Mucosa of stomach (tissue), 1 donor: ENCODE measurements around the gene CFAP61.

Experiments used
- H3K27me3 ChIP-seq: one replicate; pipeline ENCODE4 v1.7.0; 2013; ENCODE audit warnings: mild to moderate bottlenecking, low read length; ENCODE audit not compliant: control insufficient read depth, insufficient read depth
- H3K36me3 ChIP-seq: one replicate; pipeline ENCODE4 v1.7.0; 2013; ENCODE audit warnings: low read length; ENCODE audit not compliant: control insufficient read depth, insufficient read depth
- H3K4me1 ChIP-seq: one replicate; pipeline ENCODE4 v1.7.0; 2013; ENCODE audit warnings: mild to moderate bottlenecking, low read length; ENCODE audit not compliant: control insufficient read depth, insufficient read depth
- H3K4me3 ChIP-seq: one replicate; pipeline ENCODE4 v1.7.0; 2013; ENCODE audit warnings: low read length
- H3K9ac ChIP-seq: one replicate; pipeline ENCODE4 v1.7.0; 2013; ENCODE audit warnings: mild to moderate bottlenecking, low read length, moderate library complexity
- H3K9me3 ChIP-seq: one replicate; pipeline ENCODE4 v1.7.0; 2013; ENCODE audit warnings: mild to moderate bottlenecking, low read length, moderate library complexity; ENCODE audit not compliant: control insufficient read depth
- donor health status: Pancreatic carcinoma.

Gene CFAP61

DNA sequence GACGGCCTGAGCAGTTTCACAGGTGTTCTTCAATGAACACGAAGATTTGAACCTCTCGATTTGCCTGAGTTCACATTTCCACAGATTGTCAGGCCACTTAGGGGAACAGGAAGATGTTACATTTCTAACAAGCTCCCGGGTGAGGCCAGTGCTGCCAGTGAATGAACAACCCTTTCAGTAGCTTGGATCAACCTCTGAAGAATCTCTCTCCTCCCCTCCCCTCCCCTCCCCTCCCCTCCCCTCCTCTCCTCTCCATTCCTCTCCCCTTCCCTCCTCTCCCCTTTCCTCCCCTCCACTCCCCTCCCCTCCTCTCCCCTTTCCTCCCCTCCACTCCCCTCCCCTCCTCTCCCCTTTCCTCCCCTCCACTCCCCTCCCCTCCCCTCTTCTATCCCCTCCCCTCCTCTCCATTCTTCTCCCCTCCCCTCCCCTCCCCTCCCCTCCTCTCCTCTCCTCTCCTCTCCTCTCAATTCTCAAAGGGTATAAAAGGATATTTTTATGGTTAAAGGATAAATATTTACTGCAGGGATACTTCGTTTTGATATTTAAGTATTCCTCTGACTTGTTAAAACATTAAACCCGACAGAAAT, 201.5 kb downstream of the CFAP61 start:
- H3K27me3 ChIP-seq = no peaks in the 10 kb centered on the region
- no peak overlapping the region for H3K9ac ChIP-seq
- H3K9me3 ChIP-seq = no peaks in the 10 kb centered on the region
- H3K4me1 ChIP-seq = no peaks in the 10 kb centered on the region
- H3K4me3 ChIP-seq = no peak overlapping the region
- H3K36me3 ChIP-seq = no peaks in the 10 kb centered on the region

- no peaks in the 10 kb centered on the region for H3K4me1 ChIP-seq
- no peaks in the 10 kb centered on the region for H3K27me3 ChIP-seq
- H3K36me3 ChIP-seq = no peaks in the 10 kb centered on the region
- H3K9ac ChIP-seq = no peak overlapping the region
- H3K4me3 ChIP-seq = no peak overlapping the region
- H3K9me3 ChIP-seq = no peaks in the 10 kb centered on the region
Observed at GRCh38 chr20:20255099-20255498, 202.8 kb downstream of the CFAP61 start.

- Histone ChIP-seq H3K9me3 (no peaks in the 10 kb centered on the region), H3K27me3 (no peaks in the 10 kb centered on the region), H3K36me3 (no peaks in the 10 kb centered on the region), H3K9ac (no peak overlapping the region), H3K4me3 (no peak overlapping the region), H3K4me1 (no peaks in the 10 kb centered on the region)
Observed at GRCh38 chr20:20259533-20259932, 207.2 kb downstream of the CFAP61 start.

DNA sequence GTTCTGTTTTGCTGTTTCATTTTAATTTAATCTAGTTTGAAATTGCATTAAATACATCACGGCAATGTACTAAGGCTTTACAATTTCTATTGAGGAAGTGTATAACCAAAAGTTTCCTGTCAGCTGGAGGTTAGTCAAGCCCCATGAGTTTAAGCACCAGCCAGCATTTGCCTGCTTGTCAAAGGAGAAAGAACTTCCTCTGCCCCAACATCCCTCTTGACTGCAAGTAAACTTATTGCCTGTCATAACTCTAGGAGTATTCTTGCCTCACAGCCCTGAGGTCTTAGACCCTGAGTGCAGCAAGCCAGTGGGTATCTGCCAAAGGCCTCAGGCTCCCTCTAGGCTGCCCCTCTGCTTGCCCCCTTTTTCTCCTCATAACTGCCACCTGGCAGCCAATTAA, 208.8 kb downstream of the CFAP61 start:
- Histone ChIP-seq H3K9ac (no peak overlapping the region), H3K9me3 (no peaks in the 10 kb centered on the region), H3K27me3 (no peaks in the 10 kb centered on the region), H3K4me1 (no peaks in the 10 kb centered on the region), H3K36me3 (no peaks in the 10 kb centered on the region), H3K4me3 (no peak overlapping the region)

GRCh38 chr20:20265210-20265609, 212.9 kb downstream of the CFAP61 start:
- H3K9me3 ChIP-seq = no peaks in the 10 kb centered on the region
- no peaks in the 10 kb centered on the region for H3K4me1 ChIP-seq

GRCh38 chr20:20266552-20266951, 214.2 kb downstream of the CFAP61 start:
- Histone ChIP-seq H3K9ac (no peak overlapping the region), H3K9me3 (no peaks in the 10 kb centered on the region), H3K4me1 (no peaks in the 10 kb centered on the region), H3K36me3 (no peaks in the 10 kb centered on the region), H3K27me3 (no peaks in the 10 kb centered on the region), H3K4me3 (no peak overlapping the region)

More at GRCh38 chr20:20265210-20265609, 212.9 kb downstream of the CFAP61 start:
- Histone ChIP-seq H3K4me3 (no peak overlapping the region), H3K27me3 (no peaks in the 10 kb centered on the region), H3K9ac (no peak overlapping the region), H3K36me3 (no peaks in the 10 kb centered on the region)

GRCh38 chr20:20267685-20268370, 215.5 kb downstream of the CFAP61 start:
- H3K27me3 ChIP-seq = no peaks in the 10 kb centered on the region
- H3K9me3 ChIP-seq = no peaks in the 10 kb centered on the region
- no peaks in the 10 kb centered on the region for H3K4me1 ChIP-seq
- H3K9ac ChIP-seq = no peak overlapping the region
- no peaks in the 10 kb centered on the region for H3K36me3 ChIP-seq
- H3K4me3 ChIP-seq = no peak overlapping the region

GRCh38 chr20:20271271-20271670, 218.9 kb downstream of the CFAP61 start:
- H3K27me3 ChIP-seq = no peaks in the 10 kb centered on the region

DNA sequence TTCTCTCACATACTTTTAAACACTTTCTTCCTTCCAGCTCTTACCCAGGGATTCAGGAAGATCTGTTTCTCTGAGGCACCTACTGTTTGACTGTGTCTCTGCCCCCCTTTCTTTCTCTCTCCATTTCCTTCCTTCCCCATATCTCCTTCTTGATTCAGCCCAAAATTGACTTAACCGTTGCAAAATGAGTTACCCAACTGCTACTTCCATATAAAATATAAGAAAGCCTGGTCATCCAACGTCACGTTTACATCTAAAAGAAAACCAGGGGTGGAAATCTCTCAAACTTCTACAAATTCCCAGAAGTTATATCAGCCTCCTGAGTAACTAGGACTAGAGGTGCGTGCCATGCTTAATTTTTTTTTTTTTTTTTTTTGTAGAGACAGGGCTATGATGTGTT, 220.4 kb downstream of the CFAP61 start:
- Histone ChIP-seq H3K9me3 (no peaks in the 10 kb centered on the region), H3K9ac (no peak overlapping the region), H3K36me3 (no peaks in the 10 kb centered on the region), H3K27me3 (no peaks in the 10 kb centered on the region), H3K4me3 (no peak overlapping the region), H3K4me1 (no peaks in the 10 kb centered on the region)

More at GRCh38 chr20:20271271-20271670, 218.9 kb downstream of the CFAP61 start:
- Histone ChIP-seq H3K4me3 (no peak overlapping the region), H3K9me3 (no peaks in the 10 kb centered on the region), H3K9ac (no peak overlapping the region), H3K4me1 (no peaks in the 10 kb centered on the region), H3K36me3 (no peaks in the 10 kb centered on the region)

DNA sequence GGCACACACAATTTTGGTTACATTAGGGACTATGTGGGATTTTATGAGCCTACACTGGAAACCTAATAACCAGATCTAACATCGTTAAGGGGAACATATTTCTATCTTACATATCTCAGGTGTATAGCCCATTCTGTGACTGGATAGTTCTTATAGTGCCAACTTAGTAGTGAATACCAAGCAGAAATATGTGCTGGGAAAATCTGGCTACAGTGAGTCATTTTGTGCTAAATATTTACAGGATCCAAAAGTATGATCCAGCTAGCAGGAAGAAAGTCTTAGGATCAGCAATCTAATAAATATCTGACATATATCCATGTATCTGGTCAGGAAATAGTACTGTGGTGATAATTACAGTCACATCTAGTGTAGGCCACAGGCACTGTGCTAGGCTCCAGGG, 221.0 kb downstream of the CFAP61 start:
- H3K4me1 ChIP-seq = no peaks in the 10 kb centered on the region
- no peaks in the 10 kb centered on the region for H3K9me3 ChIP-seq
- H3K4me3 ChIP-seq = no peak overlapping the region
- H3K27me3 ChIP-seq = no peaks in the 10 kb centered on the region
- no peak overlapping the region for H3K9ac ChIP-seq
- H3K36me3 ChIP-seq = no peaks in the 10 kb centered on the region

DNA sequence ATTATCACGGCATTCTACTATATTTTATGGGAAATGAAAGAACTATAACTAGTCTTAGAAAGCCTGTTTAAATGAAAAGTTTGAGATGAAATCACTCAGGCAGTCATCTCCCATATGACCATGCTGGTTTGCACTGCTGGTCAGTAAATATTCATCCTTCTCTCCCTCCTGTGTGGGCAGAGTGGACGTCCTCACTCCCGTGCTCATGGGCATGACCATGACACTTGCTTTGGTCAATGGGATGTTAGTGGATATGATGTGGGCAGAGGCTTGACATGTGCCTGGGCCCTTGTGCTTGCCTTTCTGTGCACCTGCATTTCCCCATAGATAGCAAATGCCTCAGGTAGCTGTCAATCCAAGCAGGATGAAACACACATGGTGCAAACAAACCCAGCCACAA, 222.5 kb downstream of the CFAP61 start:
- H3K36me3 ChIP-seq = no peaks in the 10 kb centered on the region
- no peak overlapping the region for H3K9ac ChIP-seq
- no peaks in the 10 kb centered on the region for H3K27me3 ChIP-seq
- H3K9me3 ChIP-seq = no peaks in the 10 kb centered on the region
- H3K4me1 ChIP-seq = no peaks in the 10 kb centered on the region
- no peak overlapping the region for H3K4me3 ChIP-seq

DNA sequence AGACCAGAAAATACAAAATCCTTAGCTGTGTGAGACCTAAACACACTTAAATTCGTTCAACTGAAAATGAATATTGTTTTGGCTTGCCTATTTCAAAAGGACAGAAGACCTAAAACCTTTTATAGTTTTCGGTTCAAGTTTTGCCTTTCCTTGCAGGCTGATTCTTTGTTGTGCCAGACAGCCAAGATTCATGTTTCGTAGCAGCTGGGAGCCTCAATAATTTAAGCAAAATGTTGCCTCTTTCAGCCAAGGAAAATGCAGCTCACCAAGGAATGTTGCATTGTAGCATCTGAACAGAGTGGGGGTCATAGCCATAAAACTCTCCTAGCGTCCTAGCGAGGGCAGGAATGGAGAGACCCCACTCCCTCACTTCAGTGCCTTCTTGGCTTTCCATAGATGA, 223.3 kb downstream of the CFAP61 start:
- H3K9ac ChIP-seq = no peak overlapping the region

More for the DNA sequence above, 223.3 kb downstream of the CFAP61 start:
- Histone ChIP-seq H3K27me3 (no peaks in the 10 kb centered on the region), H3K4me1 (no peaks in the 10 kb centered on the region), H3K36me3 (no peaks in the 10 kb centered on the region), H3K4me3 (no peak overlapping the region), H3K9me3 (no peaks in the 10 kb centered on the region)
